ENCODE results near the gene ABCA12.

GRCh38 chr2:214960677-214961076 lies 177.7 kb downstream of the ABCA12 start:
- no peak for TF ChIP-seq CTCF (IDR thresholded peaks at IDR 0.05)
- TF ChIP-seq POLR2AphosphoS5 (IDR thresholded peaks at IDR 0.05) = no peak
